AG09319 (cell line): ENCODE results near the gene COA6.

Experiments
- DNase-seq: peaks from one replicate; pipeline ENCODE4 v3.0.0-alpha.2; 2010; ENCODE audit warnings: low read depth; ENCODE audit errors: extremely low read depth
- TF ChIP-seq, protein P1 (sequence below): IDR thresholded peaks from 2 replicates; pipeline ENCODE4 v1.5.1; 2011; ENCODE audit warnings: low read depth, mild to moderate bottlenecking, inconsistent platforms, low read length, moderate library complexity

The COA6 gene

DNA sequence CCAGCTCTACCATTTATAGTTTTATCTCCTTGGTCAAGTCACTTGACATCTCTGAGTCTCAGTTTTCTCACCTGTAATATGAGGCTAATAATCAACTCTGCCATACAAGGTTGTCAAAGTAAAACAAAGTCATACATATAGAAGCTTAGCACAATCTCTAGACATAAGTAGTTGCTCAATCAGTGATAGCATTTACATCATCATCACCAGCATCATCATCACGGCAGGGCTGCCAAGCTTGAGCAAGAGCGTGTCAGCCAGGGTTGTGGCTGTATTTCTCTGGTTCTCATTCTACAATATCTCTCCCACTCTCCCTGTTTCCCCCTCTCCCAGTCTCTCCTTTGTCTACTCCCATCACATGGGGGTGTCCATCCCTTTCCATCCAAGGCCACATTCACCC, 41.7 kb upstream of the COA6 start:
- no peak for DNase-seq

DNA sequence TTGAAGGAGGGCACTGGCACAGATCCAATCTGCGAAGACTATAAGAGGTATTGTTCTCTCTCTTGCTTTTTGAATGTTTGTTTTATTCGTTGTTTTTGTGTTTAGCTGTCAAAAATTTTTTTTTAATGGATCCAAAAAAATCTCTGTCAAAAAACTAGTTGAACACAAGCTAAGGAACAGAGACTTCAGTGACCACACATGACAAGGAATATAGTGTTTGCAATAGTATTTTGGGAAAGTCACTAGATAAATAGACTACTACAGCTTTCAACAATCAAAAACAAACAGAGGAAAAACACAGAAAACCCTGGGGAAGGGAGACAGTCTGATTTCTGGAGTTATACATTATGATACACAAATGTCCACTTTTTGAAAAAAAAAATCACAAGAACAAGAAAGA, 36.9 kb upstream of the COA6 start:
- TF ChIP-seq, protein P1, sequence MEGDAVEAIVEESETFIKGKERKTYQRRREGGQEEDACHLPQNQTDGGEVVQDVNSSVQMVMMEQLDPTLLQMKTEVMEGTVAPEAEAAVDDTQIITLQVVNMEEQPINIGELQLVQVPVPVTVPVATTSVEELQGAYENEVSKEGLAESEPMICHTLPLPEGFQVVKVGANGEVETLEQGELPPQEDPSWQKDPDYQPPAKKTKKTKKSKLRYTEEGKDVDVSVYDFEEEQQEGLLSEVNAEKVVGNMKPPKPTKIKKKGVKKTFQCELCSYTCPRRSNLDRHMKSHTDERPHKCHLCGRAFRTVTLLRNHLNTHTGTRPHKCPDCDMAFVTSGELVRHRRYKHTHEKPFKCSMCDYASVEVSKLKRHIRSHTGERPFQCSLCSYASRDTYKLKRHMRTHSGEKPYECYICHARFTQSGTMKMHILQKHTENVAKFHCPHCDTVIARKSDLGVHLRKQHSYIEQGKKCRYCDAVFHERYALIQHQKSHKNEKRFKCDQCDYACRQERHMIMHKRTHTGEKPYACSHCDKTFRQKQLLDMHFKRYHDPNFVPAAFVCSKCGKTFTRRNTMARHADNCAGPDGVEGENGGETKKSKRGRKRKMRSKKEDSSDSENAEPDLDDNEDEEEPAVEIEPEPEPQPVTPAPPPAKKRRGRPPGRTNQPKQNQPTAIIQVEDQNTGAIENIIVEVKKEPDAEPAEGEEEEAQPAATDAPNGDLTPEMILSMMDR = no peak
- DNase-seq = no peak

More for the DNA sequence above, 41.7 kb upstream of the COA6 start:
- TF ChIP-seq, protein P1 = no peak

DNA sequence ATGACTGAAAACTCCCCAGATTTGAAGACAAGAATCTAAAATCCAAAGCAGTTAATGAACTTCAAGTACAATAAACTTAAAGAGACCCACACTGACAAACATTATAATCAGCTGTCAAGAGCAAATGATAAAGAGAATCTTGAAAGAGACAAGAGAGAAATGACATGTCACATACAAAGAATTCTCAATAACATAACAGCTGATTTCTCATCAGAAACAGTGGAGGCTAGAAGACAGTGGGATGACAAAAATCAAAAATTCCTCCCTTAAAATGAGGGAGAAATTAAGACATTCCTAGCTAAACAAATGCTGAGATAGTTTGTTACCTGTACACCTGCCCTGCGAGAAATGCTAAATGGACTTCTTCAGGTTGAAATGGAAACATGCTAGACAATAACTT, 36.0 kb upstream of the COA6 start:
- TF ChIP-seq, protein P1 = no peak
- no peak for DNase-seq

DNA sequence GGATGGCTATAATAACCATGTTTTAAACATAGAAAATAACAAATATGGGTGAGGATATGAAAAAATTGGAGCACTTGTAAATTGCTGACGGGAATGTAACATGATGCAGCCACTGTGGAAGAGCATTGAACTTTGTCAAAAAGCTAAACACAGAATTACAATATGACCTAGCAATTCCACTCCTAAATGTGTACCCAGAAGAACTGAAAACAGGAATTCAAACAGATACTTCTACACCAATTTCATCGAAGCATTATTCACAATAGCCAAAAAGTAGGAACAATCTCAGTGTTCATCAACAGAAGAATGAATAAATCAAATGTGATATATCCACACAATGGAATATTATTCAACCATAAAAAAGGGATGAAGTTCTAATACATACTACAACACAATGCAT, 32.7 kb upstream of the COA6 start:
- DNase-seq = no peak
- TF ChIP-seq, protein P1 = no peak

DNA sequence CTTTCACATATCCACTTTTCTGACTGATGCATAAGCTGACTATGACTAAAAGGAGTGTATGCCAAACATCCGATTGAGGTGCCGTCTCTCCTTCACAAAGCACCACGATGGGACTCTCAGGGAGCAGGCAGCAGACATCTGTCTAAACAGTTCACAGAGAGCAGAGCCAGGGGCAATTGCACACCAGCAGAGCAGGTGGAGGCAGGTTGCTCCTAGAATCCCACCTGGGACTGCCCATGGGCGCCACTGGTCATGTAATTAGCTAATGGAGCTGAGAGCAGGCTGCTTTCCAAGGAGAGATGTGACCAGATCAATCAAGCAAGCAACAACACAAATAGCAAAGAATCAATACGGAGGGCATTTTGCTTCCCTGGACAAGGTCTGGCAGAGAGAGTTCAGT, 30.5 kb upstream of the COA6 start:
- DNase-seq = no peak

DNA sequence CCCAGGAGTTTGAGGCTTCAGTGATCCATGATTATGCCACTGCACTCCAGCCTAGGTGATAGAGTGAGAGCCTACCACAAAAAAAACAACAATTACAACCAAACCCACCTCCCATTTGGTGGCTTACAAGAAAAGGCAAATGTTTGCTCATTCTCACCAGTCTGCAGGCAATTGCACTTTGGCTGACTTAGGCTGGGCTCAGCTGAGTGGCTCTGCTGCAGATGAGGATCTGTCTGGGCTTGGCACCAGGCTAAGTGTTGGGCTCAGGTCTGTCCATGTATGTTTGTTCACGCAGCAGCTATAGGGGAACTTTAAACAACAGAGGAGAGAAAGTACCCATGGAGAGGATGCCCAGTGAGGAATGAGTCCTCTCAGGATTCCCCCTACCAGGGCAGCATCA, 28.0 kb upstream of the COA6 start:
- DNase-seq = no peak
- TF ChIP-seq, protein P1 = no peak

More for the DNA sequence above, 30.5 kb upstream of the COA6 start:
- TF ChIP-seq, protein P1 = no peak

DNA sequence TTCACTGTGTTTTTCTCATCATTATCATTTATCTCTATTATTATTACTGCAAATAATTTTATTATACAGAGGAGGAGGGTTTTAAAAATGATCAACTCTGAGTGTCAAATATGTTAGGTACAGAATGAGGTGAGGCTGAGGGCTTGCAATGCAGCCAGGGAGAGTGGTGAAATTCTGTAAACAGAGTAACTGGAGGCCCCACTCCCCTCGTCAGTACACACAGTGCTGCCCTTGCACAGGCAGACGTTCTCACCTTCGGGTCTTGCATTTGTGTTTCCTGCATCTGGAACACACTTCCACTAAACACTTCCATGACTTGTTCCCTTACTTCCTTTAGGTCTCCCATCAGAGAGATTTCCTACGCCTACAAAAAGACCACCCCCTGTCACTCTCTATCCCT, 24.3 kb upstream of the COA6 start:
- DNase-seq = no peak

More for the DNA sequence above, 24.3 kb upstream of the COA6 start:
- TF ChIP-seq, protein P1 = no peak
